Neural cell (in vitro differentiated cells): ENCODE measurements around the gene CARMIL1.

ENCODE experiments used
- EZH2 ChIP-seq: fragments of 200-600, 300-800 bp; shearing (Covaris generic), sonication (generic); IDR thresholded peaks from 2 replicates; pipeline ENCODE4 v1.6.1; 2014; ENCODE audit warnings: antibody characterized with exemption, low read length, borderline replicate concordance, mild to moderate bottlenecking; ENCODE audit not compliant: insufficient read depth, poor library complexity, severe bottlenecking
- REST ChIP-seq: IDR thresholded peaks from 2 replicates; pipeline ENCODE4 v1.6.1; 2012; ENCODE audit warnings: borderline replicate concordance
- SMC3 ChIP-seq: fragments of 450-650 bp; conservative IDR thresholded peaks from 2 replicates; pipeline ENCODE4 v1.6.1; 2014; ENCODE audit warnings: antibody characterized with exemption, mild to moderate bottlenecking, moderate library complexity; ENCODE audit not compliant: poor library complexity
- TAF1 ChIP-seq: IDR thresholded peaks from 2 replicates; pipeline ENCODE4 v1.6.1; 2012; ENCODE audit warnings: low read depth

DNA sequence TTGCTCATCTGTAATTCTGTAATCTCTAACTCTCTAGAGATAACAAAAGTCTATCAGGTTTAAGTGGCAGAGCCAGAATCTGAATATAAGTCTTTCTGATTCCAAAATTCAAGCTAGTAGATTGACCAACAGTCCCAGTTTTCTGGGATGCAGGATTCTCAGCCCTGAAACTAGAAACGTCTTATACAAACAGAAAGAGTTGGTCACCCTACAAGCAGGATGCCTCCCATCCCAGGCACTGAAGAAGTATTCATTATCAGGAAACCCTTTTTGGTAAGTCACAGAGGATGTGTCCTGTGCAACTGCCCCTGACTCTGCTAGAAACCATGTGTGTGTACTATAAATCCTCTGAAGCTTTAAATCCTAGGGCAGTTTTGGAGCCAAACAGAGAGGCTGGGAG is 135.0 kb downstream of the CARMIL1 start:
- no peak for TF ChIP-seq SMC3
- no peak for TF ChIP-seq TAF1
- no peak for TF ChIP-seq REST
- TF ChIP-seq EZH2, result no peak
